RWPE2 (cell line): ENCODE results near the gene GAB2.

Experiments
- ATAC-seq: fragments of 200-7000 bp; cut with Tn5 transposase; 3 replicates; pipeline ENCODE4 v1.9.1; 2021; ENCODE audit warnings: low read depth
- DNase-seq: peaks from one replicate; pipeline ENCODE4 v3.0.0-alpha.2; 2020; ENCODE audit warnings: low spot score
- H3K27ac ChIP-seq: fragments of 450-650 bp; 2 replicates; pipeline ENCODE4 v1.5.1; 2017; ENCODE audit warnings: mild to moderate bottlenecking; ENCODE audit not compliant: poor library complexity, severe bottlenecking
- H3K27me3 ChIP-seq: fragments of 250-450 bp; sonication (Bioruptor Pico); 2 replicates; pipeline ENCODE4 v1.5.1; 2021; ENCODE audit warnings: mild to moderate bottlenecking, moderate library complexity; ENCODE audit not compliant: insufficient read depth, poor library complexity, severe bottlenecking
- H3K36me3 ChIP-seq: fragments of 250-450 bp; sonication (Bioruptor Pico); 2 replicates; pipeline ENCODE4 v1.5.1; 2020; ENCODE audit warnings: low read depth, mild to moderate bottlenecking, moderate library complexity
- H3K4me1 ChIP-seq: fragments of 250-450 bp; sonication (Bioruptor Pico); 2 replicates; pipeline ENCODE4 v1.5.1; 2021; ENCODE audit warnings: mild to moderate bottlenecking, moderate library complexity; ENCODE audit not compliant: insufficient read depth, poor library complexity, severe bottlenecking
- H3K4me3 ChIP-seq: fragments of 250-450 bp; sonication (Bioruptor Pico); 2 replicates; pipeline ENCODE4 v1.5.1; 2021; ENCODE audit warnings: mild to moderate bottlenecking, moderate library complexity; ENCODE audit not compliant: severe bottlenecking
- H3K9me3 ChIP-seq: fragments of 250-450 bp; sonication (Bioruptor Pico); 2 replicates; pipeline ENCODE4 v1.5.1; 2021; ENCODE audit warnings: mild to moderate bottlenecking, moderate library complexity; ENCODE audit not compliant: severe bottlenecking
- CTCF ChIP-seq: fragments of 450-650 bp; IDR thresholded peaks from one replicate; pipeline ENCODE4 v1.5.1; 2017; ENCODE audit warnings: mild to moderate bottlenecking, moderate library complexity; ENCODE audit not compliant: poor library complexity, severe bottlenecking

GAB2 gene

GRCh38 chr11:78166855-78167469, 250.7 kb downstream of the GAB2 start:
- Histone ChIP-seq H3K4me3 (no peak overlapping the region), H3K36me3 (no peaks in the 10 kb centered on the region), H3K4me1 (no peaks in the 10 kb centered on the region), H3K27me3 (no peaks in the 10 kb centered on the region), H3K27ac (no peak overlapping the region), H3K9me3 (no peaks in the 10 kb centered on the region)
- no peak for TF ChIP-seq CTCF
- ATAC-seq (no peak), DNase-seq (no peak)
